ENCODE data around the gene MSANTD2.

- TF ChIP-seq POLR2A (IDR thresholded peaks at IDR 0.05; ENCODE audit: low read length) (no peak), GATA1 (IDR thresholded peaks at IDR 0.05; ENCODE audit: low read depth, low read length) (no peak)
These were observed 74.5 kb downstream of the MSANTD2 start for GRCh38 chr11:124725719-124726105.

Measured in erythroblast (primary cell).